HEK293T (cell line): ENCODE measurements around the gene THEM4.

Experiments used
- ARNT ChIP-seq: fragments of 450-650 bp; IDR thresholded peaks from 2 replicates; pipeline ENCODE4 v1.6.1; 2017; ENCODE audit warnings: mild to moderate bottlenecking
- BHLHE40 ChIP-seq: fragments of 450-650 bp; IDR thresholded peaks from 2 replicates; pipeline ENCODE4 v1.6.1; 2016; ENCODE audit warnings: mild to moderate bottlenecking, moderate library complexity, borderline replicate concordance
- ELF4 ChIP-seq: fragments of 450-650 bp; IDR thresholded peaks from 2 replicates; pipeline ENCODE4 v1.6.1; 2017; ENCODE audit warnings: antibody characterized with exemption
- FOXA1 ChIP-seq: fragments of 450-650 bp; IDR thresholded peaks from 2 replicates; pipeline ENCODE4 v1.6.1; 2016; ENCODE audit warnings: mild to moderate bottlenecking
- FOXK2 ChIP-seq: fragments of 450-650 bp; IDR thresholded peaks from 2 replicates; pipeline ENCODE4 v1.6.1; 2016; ENCODE audit warnings: mild to moderate bottlenecking
- FOXM1 ChIP-seq: fragments of 450-650 bp; IDR thresholded peaks from 2 replicates; pipeline ENCODE4 v1.6.1; 2017; ENCODE audit warnings: mild to moderate bottlenecking, borderline replicate concordance
- L3MBTL2 ChIP-seq: fragments of 450-650 bp; conservative IDR thresholded peaks from 2 replicates; pipeline ENCODE4 v1.6.1; 2016; ENCODE audit warnings: mild to moderate bottlenecking
- LEF1 ChIP-seq: fragments of 450-650 bp; IDR thresholded peaks from 2 replicates; pipeline ENCODE4 v1.6.1; 2017; ENCODE audit warnings: mild to moderate bottlenecking, borderline replicate concordance
- NFRKB ChIP-seq: fragments of 450-650 bp; IDR thresholded peaks from 2 replicates; pipeline ENCODE4 v1.6.1; 2016; ENCODE audit warnings: mild to moderate bottlenecking, moderate library complexity
- SP1 ChIP-seq: fragments of 450-650 bp; IDR thresholded peaks from 2 replicates; pipeline ENCODE4 v1.6.1; 2017
- SUZ12 ChIP-seq: fragments of 450-650 bp; IDR thresholded peaks from 2 replicates; pipeline ENCODE4 v1.6.1; 2016; ENCODE audit warnings: mild to moderate bottlenecking
- ZNF384 ChIP-seq: fragments of 450-650 bp; IDR thresholded peaks from 2 replicates; pipeline ENCODE4 v1.6.1; 2016

DNA sequence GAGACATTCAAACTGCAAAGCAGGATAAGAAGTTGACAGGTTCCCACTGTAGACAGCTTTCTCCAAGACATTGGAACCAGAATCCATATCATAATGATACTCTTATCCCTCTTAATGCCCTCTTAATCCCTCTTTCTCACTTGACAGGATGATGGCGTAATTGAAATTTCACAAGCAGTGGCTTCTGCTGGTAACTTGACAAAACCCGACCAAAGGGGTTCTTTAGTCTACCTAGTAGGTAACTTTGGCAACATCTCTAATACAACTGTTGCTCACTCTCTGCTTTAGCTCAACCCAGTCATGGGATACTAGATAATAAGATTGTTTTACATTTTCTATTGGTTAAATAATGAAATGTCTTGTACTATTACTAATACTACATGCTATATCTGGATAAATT, 49.6 kb upstream of the THEM4 start:
- TF ChIP-seq SUZ12 (no peak), ELF4 (no peak), ARNT (no peak), LEF1 (no peak), FOXA1 (no peak), FOXK2 (no peak), BHLHE40 (no peak), L3MBTL2 (no peak), SP1 (no peak), FOXM1 (no peak), ZNF384 (no peak), NFRKB (no peak)
